ENCODE data around the gene ERBB4. TPM values are rescaled to one million over a fixed set of nuclear protein-coding genes. Genes with fewer than 3 reads are reported as not detected.

Gene ERBB4
- total RNA-seq, result 0.13 and 0.22 TPM in 2 replicates

DNA sequence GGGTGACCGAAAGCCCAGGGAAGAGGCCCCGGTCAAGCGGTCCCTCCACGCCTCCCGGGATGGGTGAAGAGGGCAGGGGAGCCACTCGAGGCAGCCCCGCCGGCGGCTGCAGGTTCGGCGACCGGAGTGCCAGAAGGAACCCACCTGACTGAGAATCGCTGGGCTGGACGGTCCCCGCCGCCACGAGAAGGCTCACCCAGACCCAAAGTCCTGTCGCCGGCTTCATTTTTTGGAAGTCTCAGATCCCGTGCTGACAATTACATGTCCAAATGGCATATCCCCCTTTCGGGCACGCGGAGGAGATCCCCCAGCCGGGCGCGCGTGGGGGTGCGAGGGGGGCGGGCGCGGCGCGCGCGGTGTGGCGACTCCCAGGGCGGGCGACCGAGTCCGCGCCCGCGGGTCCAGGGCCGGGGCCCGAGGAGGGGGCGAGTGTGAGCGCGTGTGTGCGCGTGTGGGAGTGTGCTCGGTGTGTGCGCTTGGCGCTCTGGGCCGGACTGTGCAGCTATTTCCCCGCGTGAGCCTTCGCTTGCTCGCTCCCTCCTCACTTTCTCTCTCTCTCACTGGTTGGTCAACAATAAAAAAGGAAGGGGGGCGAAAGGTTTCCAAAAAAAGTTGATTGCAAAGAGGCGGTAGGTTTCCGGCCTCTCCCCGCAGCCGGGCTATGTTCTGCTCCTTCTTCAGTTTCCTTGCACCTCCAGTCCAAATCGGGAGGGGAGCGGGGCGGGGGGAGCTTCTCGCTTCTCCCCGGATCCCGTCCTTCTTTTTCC, at the start of gene ERBB4:
ERBB4 (minus strand) TSS at position 498 of the 767 bp plus-strand sequence; CDS start at position 226, 272 bp downstream.

Small RNAs within 50 kb of the gene (small RNA-seq; reads per million reads assigned to genes)
- gene MIR548F2 (not detected), gene RNA5SP119 (not detected)

Data from articular chondrocyte of knee joint (primary cell).